HepG2 (cell line): ENCODE measurements around the gene KCNMA1. TPM values are rescaled to one million over a fixed set of nuclear protein-coding genes. Genes with fewer than 3 reads are reported as not detected.

ENCODE experiments used
- ATAC-seq: fragments of 200-7000 bp; cut with Tn5 transposase; 3 replicates; pipeline ENCODE4 v1.9.1; 2020; ENCODE audit warnings: mild to moderate bottlenecking, moderate library complexity
- BruUV-seq: library from RNA; stranded (reverse); fragments of 400-500 nt; replicated peaks from 2 replicates; lab custom pipeline; 2021; lab: Mats Ljungman, UMichigan
- CTCF ChIA-PET: fragments of 300-600 bp; formaldehyde crosslinking; extraction: SDS; loops from one replicate; lab custom pipeline; 2021; ENCODE audit warnings: low total read pairs, inconsistent platforms, low intra/inter-chr PET ratio; lab: Yijun Ruan, JAX
- POLR2A ChIA-PET: fragments of 350-600 bp; sonication (Branson Sonifier 250); formaldehyde crosslinking; loops from one replicate; lab custom pipeline; 2020; ENCODE audit warnings: antibody characterized with exemption, inconsistent platforms; lab: Yijun Ruan, JAX
- DNase-seq: peaks from one replicate; pipeline ENCODE4 v3.0.0-alpha.2; 2015; ENCODE audit warnings: low spot score
- FAIRE-seq: peaks from 3 replicates; lab custom pipeline; 2011; peaks lifted over from hg19 to GRCh38; lab: Jason Lieb, UNC
- H2AFZ ChIP-seq: one replicate; pipeline ENCODE4 v1.6.1; 2011; ENCODE audit warnings: low read length, inconsistent platforms
- H3K27ac ChIP-seq: fragments of 300-600 bp; 3 replicates; pipeline ENCODE4 v1.8.0; 2011; ENCODE audit warnings: mixed run types, mild to moderate bottlenecking, mixed read lengths, low read length, inconsistent platforms; ENCODE audit not compliant: insufficient read depth; ENCODE audit errors: extremely low read length
- H3K27me3 ChIP-seq, 2 experiments: fragments of 200-600 bp in 1 of 2; 2 replicates in 1 of 2; 3 replicates in 1 of 2; pipeline versions ENCODE4 v1.6.0 to v1.8.0; 2011; ENCODE audit warnings: low read length in 2 of 2, mild to moderate bottlenecking in 2 of 2, moderate library complexity in 2 of 2, inconsistent platforms in 1 of 2; ENCODE audit not compliant: insufficient read depth in 2 of 2, control insufficient read depth in 1 of 2
- H3K36me3 ChIP-seq, 2 experiments: fragments of 200-600 bp in 1 of 2; replicated peaks in 1 of 2; 2 replicates in 1 of 2; 3 replicates in 1 of 2; pipeline versions ENCODE4 v1.5.1 to v1.8.0; 2011; ENCODE audit warnings: low read length in 2 of 2, inconsistent platforms in 1 of 2; ENCODE audit not compliant: insufficient read depth in 2 of 2, control insufficient read depth in 1 of 2
- H3K4me1 ChIP-seq: 2 replicates; pipeline ENCODE4 v1.5.1; 2012; ENCODE audit warnings: low read length, inconsistent platforms; ENCODE audit not compliant: insufficient read depth
- H3K4me2 ChIP-seq: 2 replicates; pipeline ENCODE4 v1.6.0; 2011; ENCODE audit warnings: low read depth, low read length, inconsistent platforms
- H3K4me3 ChIP-seq, 3 experiments: fragments of 200-600 bp in 1 of 3; sonication (generic), shearing (Covaris generic) in 1 of 3; replicated peaks in 1 of 3; 2 replicates each; pipeline ENCODE4 v1.5.1; 2011 to 2016; ENCODE audit warnings: low read length in 3 of 3, inconsistent platforms in 2 of 3, low read depth in 2 of 3, mild to moderate bottlenecking in 2 of 3, control low read depth in 1 of 3, mixed read lengths in 1 of 3; ENCODE audit not compliant: insufficient read depth in 1 of 3
- H3K79me2 ChIP-seq: one replicate; pipeline ENCODE4 v1.6.1; 2011; ENCODE audit warnings: low read length, inconsistent platforms; ENCODE audit not compliant: insufficient read depth
- H3K9ac ChIP-seq: 2 replicates; pipeline ENCODE4 v1.6.0; 2011; ENCODE audit warnings: mild to moderate bottlenecking, low read depth, low read length, inconsistent platforms; ENCODE audit not compliant: insufficient read depth
- H3K9me3 ChIP-seq: 2 replicates; pipeline ENCODE4 v1.5.1; 2012; ENCODE audit warnings: mild to moderate bottlenecking, low read length
- H4K20me1 ChIP-seq: 2 replicates; pipeline ENCODE4 v1.6.0; 2011; ENCODE audit warnings: inconsistent platforms, mild to moderate bottlenecking, low read length, moderate library complexity; ENCODE audit not compliant: insufficient read depth
- BRCA1 ChIP-seq: sonication (generic); formaldehyde crosslinking; IDR thresholded peaks from 2 replicates; pipeline ENCODE4 v1.4.0; 2020; ENCODE audit warnings: missing genetic modification reagents
- TARDBP ChIP-seq: sonication (generic); formaldehyde crosslinking; IDR thresholded peaks from 2 replicates; pipeline ENCODE4 v1.8.0; 2022; ENCODE audit warnings: mild to moderate bottlenecking, missing genetic modification reagents
- ZNF350 ChIP-seq: sonication (generic); formaldehyde crosslinking; IDR thresholded peaks from 2 replicates; pipeline ENCODE4 v1.4.0; 2020; ENCODE audit warnings: mild to moderate bottlenecking, low read depth, missing genetic modification reagents, borderline replicate concordance
- ZNF615 ChIP-seq: sonication (generic); formaldehyde crosslinking; IDR thresholded peaks from 2 replicates; pipeline ENCODE4 v1.5.0; 2020; ENCODE audit warnings: mild to moderate bottlenecking, missing genetic modification reagents, borderline replicate concordance
- ZNF776 ChIP-seq: sonication (generic); formaldehyde crosslinking; IDR thresholded peaks from 2 replicates; pipeline ENCODE4 v1.4.0; 2020; ENCODE audit warnings: mild to moderate bottlenecking, missing genetic modification reagents
- WGBS: methylation state at CpG from one replicate; pipeline ENCODE4 v1.1.6; 2017; ENCODE audit warnings: low lambda C conversion rate; 5-methylcytosine and 5-hydroxymethylcytosine counted together
- in situ Hi-C: cut with HindIII; loops from 2 replicates; pipeline ENCODE4 v1.10.0; 2017; ENCODE audit warnings: low pct_unique_long_range_greater_than_20kb; ENCODE audit not compliant: extremely low pct_ligation_motif_present
- intact Hi-C: fragments of 100-400 bp; cut with micrococcal nuclease; formaldehyde crosslinking; loops from one replicate; pipeline ENCODE4 v1.10.0; 2022; ENCODE audit not compliant: unreplicated experiment
- polyA plus RNA-seq, 8 experiments: library from polyadenylated mRNA; depleted of rRNA in 3 of 8; stranded (reverse) in 7 of 8; unstranded in 1 of 8; fragments of >200 nt; fragmentation: Illumina TruSeq in 4 of 8; extraction: Trizol in 4 of 8; gene quantifications; 2 replicates each; pipeline versions ENCODE4 v1.2.1 to v1.2.3, GENCODE V29; 2011 to 2016; ENCODE audit warnings: low read depth in 4 of 8, missing spikeins in 1 of 8, mixed read lengths in 1 of 8; ENCODE audit not compliant: insufficient read depth in 1 of 8
- total RNA-seq, 5 experiments: library from RNA; depleted of rRNA; stranded (reverse); fragments of >200 nt; fragmentation: Illumina TruSeq; extraction: Trizol; gene quantifications; 2 replicates each; pipeline ENCODE4 v1.2.3, GENCODE V29; 2016; ENCODE audit warnings: low read depth in 1 of 5
- TF ChIP-seq, protein P1 (sequence below): sonication (generic); formaldehyde crosslinking; IDR thresholded peaks from 2 replicates; pipeline ENCODE4 v1.4.0; 2020; ENCODE audit warnings: missing genetic modification reagents; ENCODE audit errors: not compliant biosample characterization
- TF ChIP-seq, protein P2 (sequence below): sonication (generic); formaldehyde crosslinking; conservative IDR thresholded peaks from 2 replicates; pipeline ENCODE4 v1.4.0; 2020; ENCODE audit warnings: missing genetic modification reagents
- TF ChIP-seq, protein P3 (sequence below): sonication (generic); formaldehyde crosslinking; IDR thresholded peaks from 2 replicates; pipeline ENCODE4 v1.8.0; 2022; ENCODE audit warnings: mild to moderate bottlenecking, missing genetic modification reagents, moderate library complexity
- TF ChIP-seq, protein P4 (sequence below): sonication (generic); formaldehyde crosslinking; IDR thresholded peaks from 2 replicates; pipeline ENCODE4 v1.5.1; 2020; ENCODE audit warnings: mild to moderate bottlenecking, moderate library complexity, missing genetic modification reagents
- TF ChIP-seq, protein P5 (sequence below): sonication (generic); formaldehyde crosslinking; IDR thresholded peaks from 2 replicates; pipeline ENCODE4 v1.8.0; 2022; ENCODE audit warnings: mild to moderate bottlenecking, missing genetic modification reagents, moderate library complexity
- TF ChIP-seq, protein P6 (sequence below): sonication (generic); formaldehyde crosslinking; conservative IDR thresholded peaks from 2 replicates; pipeline ENCODE4 v1.4.0; 2020; ENCODE audit warnings: mild to moderate bottlenecking, missing genetic modification reagents, moderate library complexity
- TF ChIP-seq, protein P7 (sequence below): sonication (generic); formaldehyde crosslinking; IDR thresholded peaks from 2 replicates; pipeline ENCODE4 v1.4.0; 2020; ENCODE audit warnings: mild to moderate bottlenecking, low read depth, missing genetic modification reagents

Gene KCNMA1
- total and polyA plus RNA-seq, 2 of the 13 experiments (the other 11 are each of a cell fraction or from before 2014, with no cell fraction given), result 0.02 TPM; not detected in 1

DNA sequence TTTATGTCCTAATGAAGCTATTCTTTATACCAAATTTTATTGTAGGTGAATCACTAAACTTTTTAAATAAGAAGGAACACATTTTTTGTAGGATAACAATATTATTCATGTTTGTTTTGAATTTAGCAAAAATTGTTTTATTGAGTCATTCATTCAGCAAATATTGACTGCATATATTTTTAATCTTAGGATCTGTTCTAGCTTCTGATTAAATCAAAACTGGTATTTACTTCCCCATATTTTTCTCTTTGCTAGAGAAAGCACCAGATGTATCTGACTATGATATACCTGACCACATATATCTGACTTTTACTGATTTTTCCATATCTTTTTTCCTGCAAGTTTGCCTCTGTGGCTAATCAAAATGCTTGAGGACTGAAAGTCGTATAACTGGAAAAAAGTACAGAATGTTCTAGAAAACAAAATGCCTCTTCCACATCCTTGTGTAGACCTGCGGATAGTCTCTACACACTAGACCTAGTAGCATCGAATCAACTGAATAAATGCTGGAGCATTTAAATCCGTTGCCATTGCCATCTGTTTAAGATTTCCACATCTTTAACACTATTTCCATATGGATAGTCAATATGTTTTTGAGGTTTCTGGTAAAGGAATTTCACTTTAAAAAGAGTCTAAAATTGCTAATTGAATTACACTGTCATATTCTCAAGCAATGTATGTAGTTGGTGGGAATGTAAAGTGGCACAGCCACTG, 594.7 kb downstream of the KCNMA1 start:
- no peak for DNase-seq
- ATAC-seq, result no peak
- H3K9me3 ChIP-seq, result no peaks in the 10 kb centered on the region
- H3K36me3 ChIP-seq, result no peaks in the 10 kb centered on the region
- H3K4me3 ChIP-seq, result no peak overlapping the region
- H3K4me2 ChIP-seq, result no peak overlapping the region
- in situ Hi-C loops, result no loop called here
- H4K20me1 ChIP-seq, result no peaks in the 10 kb centered on the region
- BruUV-seq, result no TSS peak
- FAIRE-seq, result no peak
- no peak overlapping the region for H3K27ac ChIP-seq
- 0 out of 5 replicates have a peak, but pooled peaks cover 0 to 6% of the 10 kb centered on the region in 2 experiments for H3K27me3 ChIP-seq
- POLR2A ChIA-PET, result no interaction called here
- intact Hi-C loops, result no loop called here
- CTCF ChIA-PET, result no interaction called here
- H3K9ac ChIP-seq, result no peak overlapping the region
- no peaks in the 10 kb centered on the region for H3K79me2 ChIP-seq
- no peak overlapping the region for H2AFZ ChIP-seq
- no peaks in the 10 kb centered on the region for H3K4me1 ChIP-seq
- under 1% methylated on average over 4 of the region's 4 CpGs for WGBS
- TF ChIP-seq, protein P1, sequence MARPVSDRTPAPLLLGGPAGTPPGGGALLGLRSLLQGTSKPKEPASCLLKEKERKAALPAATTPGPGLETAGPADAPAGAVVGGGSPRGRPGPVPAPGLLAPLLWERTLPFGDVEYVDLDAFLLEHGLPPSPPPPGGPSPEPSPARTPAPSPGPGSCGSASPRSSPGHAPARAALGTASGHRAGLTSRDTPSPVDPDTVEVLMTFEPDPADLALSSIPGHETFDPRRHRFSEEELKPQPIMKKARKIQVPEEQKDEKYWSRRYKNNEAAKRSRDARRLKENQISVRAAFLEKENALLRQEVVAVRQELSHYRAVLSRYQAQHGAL (CRISPR knock-in tag), result no peak
- no peak for TF ChIP-seq ZNF615 (CRISPR knock-in tag)
- TF ChIP-seq, protein P2, sequence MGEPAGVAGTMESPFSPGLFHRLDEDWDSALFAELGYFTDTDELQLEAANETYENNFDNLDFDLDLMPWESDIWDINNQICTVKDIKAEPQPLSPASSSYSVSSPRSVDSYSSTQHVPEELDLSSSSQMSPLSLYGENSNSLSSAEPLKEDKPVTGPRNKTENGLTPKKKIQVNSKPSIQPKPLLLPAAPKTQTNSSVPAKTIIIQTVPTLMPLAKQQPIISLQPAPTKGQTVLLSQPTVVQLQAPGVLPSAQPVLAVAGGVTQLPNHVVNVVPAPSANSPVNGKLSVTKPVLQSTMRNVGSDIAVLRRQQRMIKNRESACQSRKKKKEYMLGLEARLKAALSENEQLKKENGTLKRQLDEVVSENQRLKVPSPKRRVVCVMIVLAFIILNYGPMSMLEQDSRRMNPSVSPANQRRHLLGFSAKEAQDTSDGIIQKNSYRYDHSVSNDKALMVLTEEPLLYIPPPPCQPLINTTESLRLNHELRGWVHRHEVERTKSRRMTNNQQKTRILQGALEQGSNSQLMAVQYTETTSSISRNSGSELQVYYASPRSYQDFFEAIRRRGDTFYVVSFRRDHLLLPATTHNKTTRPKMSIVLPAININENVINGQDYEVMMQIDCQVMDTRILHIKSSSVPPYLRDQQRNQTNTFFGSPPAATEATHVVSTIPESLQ (CRISPR knock-in tag), result no peak
- TF ChIP-seq, protein P3, sequence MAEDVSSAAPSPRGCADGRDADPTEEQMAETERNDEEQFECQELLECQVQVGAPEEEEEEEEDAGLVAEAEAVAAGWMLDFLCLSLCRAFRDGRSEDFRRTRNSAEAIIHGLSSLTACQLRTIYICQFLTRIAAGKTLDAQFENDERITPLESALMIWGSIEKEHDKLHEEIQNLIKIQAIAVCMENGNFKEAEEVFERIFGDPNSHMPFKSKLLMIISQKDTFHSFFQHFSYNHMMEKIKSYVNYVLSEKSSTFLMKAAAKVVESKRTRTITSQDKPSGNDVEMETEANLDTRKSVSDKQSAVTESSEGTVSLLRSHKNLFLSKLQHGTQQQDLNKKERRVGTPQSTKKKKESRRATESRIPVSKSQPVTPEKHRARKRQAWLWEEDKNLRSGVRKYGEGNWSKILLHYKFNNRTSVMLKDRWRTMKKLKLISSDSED (CRISPR knock-in tag), result no peak
- TF ChIP-seq, protein P4, sequence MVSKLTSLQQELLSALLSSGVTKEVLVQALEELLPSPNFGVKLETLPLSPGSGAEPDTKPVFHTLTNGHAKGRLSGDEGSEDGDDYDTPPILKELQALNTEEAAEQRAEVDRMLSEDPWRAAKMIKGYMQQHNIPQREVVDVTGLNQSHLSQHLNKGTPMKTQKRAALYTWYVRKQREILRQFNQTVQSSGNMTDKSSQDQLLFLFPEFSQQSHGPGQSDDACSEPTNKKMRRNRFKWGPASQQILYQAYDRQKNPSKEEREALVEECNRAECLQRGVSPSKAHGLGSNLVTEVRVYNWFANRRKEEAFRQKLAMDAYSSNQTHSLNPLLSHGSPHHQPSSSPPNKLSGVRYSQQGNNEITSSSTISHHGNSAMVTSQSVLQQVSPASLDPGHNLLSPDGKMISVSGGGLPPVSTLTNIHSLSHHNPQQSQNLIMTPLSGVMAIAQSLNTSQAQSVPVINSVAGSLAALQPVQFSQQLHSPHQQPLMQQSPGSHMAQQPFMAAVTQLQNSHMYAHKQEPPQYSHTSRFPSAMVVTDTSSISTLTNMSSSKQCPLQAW, result no peak
- TF ChIP-seq BRCA1 (CRISPR knock-in tag), result no peak
- TF ChIP-seq ZNF350 (CRISPR knock-in tag), result no peak
- TF ChIP-seq, protein P5, sequence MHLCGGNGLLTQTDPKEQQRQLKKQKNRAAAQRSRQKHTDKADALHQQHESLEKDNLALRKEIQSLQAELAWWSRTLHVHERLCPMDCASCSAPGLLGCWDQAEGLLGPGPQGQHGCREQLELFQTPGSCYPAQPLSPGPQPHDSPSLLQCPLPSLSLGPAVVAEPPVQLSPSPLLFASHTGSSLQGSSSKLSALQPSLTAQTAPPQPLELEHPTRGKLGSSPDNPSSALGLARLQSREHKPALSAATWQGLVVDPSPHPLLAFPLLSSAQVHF, result no peak
- TF ChIP-seq TARDBP (CRISPR knock-in tag), result no peak
- TF ChIP-seq ZNF776 (CRISPR knock-in tag), result no peak
- TF ChIP-seq, protein P6, sequence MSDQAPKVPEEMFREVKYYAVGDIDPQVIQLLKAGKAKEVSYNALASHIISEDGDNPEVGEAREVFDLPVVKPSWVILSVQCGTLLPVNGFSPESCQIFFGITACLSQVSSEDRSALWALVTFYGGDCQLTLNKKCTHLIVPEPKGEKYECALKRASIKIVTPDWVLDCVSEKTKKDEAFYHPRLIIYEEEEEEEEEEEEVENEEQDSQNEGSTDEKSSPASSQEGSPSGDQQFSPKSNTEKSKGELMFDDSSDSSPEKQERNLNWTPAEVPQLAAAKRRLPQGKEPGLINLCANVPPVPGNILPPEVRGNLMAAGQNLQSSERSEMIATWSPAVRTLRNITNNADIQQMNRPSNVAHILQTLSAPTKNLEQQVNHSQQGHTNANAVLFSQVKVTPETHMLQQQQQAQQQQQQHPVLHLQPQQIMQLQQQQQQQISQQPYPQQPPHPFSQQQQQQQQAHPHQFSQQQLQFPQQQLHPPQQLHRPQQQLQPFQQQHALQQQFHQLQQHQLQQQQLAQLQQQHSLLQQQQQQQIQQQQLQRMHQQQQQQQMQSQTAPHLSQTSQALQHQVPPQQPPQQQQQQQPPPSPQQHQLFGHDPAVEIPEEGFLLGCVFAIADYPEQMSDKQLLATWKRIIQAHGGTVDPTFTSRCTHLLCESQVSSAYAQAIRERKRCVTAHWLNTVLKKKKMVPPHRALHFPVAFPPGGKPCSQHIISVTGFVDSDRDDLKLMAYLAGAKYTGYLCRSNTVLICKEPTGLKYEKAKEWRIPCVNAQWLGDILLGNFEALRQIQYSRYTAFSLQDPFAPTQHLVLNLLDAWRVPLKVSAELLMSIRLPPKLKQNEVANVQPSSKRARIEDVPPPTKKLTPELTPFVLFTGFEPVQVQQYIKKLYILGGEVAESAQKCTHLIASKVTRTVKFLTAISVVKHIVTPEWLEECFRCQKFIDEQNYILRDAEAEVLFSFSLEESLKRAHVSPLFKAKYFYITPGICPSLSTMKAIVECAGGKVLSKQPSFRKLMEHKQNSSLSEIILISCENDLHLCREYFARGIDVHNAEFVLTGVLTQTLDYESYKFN, result no peak
- TF ChIP-seq, protein P7, sequence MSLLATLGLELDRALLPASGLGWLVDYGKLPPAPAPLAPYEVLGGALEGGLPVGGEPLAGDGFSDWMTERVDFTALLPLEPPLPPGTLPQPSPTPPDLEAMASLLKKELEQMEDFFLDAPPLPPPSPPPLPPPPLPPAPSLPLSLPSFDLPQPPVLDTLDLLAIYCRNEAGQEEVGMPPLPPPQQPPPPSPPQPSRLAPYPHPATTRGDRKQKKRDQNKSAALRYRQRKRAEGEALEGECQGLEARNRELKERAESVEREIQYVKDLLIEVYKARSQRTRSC (CRISPR knock-in tag), result no peak
